ENCODE results near the gene AQP3.

- TF ChIP-seq CTCF (optimal IDR thresholded peaks at IDR 0.05 in 1 of 3, IDR thresholded peaks at IDR 0.05 in 1 of 3, conservative IDR thresholded peaks at IDR 0.05 in 1 of 3; ENCODE audit: extremely low read depth in 1 of 3, insufficient read depth in 2 of 3, low read length in 3 of 3) (no peak), EZH2 (IDR thresholded peaks at IDR 0.05; ENCODE audit: low read length) (no peak)
Observed at GRCh38 chr9:33459115-33459514, 11.7 kb upstream of the AQP3 start.

Data from keratinocyte (primary cell).